CD4-positive, alpha-beta T cell treated with Interleukin-1 beta for 1 hour (primary cell): ENCODE results near the gene SIM1.

Source experiments
- DNase-seq, 2 donors: peaks; one replicate each; pipeline ENCODE4 v3.0.0-alpha.2; 2020 to 2022

Gene SIM1

DNA sequence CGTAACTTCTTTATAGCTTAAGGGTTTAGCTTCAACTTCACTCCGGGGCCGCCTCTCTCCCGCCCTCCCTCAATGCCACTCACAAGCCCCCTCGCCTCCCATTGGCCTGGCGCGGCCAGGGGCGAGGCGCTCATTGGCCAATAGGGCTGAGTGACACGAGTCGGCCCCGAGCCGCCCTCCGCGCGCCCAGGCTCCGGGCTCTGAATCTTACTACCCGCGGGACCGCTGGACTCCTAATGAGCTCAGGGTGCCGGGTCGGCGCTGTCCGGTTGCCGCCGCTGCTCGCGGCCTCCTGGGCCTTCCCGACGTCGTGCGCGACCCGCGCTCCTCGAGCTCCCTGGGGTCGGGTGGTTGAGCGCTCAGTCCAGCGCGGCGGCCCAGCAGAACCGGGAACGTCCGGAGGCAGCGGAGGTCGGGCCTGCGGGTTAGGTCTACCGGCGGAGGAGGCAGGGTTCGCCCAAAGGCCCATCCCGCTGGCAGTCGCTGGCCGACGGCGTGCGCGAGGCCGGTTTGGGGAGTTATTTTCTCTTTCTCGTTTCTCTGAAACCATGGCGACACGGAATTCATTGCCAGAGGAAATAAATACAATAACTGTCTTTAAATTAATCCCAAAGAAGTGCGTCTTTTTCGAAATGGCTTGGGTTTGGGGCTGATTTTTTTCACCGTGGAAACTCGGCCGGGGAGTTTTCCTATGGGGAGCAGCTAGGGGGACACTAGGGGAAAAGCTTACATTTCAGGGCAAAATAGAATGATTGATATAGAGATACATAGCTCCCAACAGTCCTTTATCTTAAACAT, at the start of gene SIM1:
Gene SIM1, minus strand, starts transcription at position 19 of the 798 bp plus-strand sequence. CDS start 1,453 bp downstream, outside the sequence.
- no peak for DNase-seq

GRCh38 chr6:100512203-100512862, 47.6 kb upstream of the SIM1 start:
- DNase-seq: no peak

DNA sequence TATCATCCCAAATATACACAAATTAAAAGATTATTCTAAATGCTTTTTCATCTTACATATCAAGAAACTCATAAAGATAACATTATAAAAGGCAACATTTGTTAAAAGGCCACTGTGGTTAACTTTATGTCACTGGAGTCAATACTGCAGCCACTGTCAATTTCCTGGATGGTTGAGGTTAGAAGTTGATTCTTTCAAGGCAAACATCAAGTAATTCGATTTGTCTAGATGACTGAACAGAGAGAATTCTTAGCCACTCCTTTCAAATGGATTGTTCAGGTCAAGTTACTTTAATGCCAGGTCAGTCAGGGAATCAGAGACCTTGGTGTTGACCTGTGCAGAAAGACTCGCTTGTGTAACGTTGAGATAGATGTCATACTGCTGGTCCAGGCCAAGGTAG, 44.4 kb upstream of the SIM1 start:
- no peak for DNase-seq

- DNase-seq: no peak
These were observed 41.9 kb upstream of the SIM1 start for GRCh38 chr6:100506651-100507050.

GRCh38 chr6:100504786-100505737, 40.3 kb upstream of the SIM1 start:
- DNase-seq: no peak

GRCh38 chr6:100503043-100503705, 38.5 kb upstream of the SIM1 start:
- no peak for DNase-seq

DNA sequence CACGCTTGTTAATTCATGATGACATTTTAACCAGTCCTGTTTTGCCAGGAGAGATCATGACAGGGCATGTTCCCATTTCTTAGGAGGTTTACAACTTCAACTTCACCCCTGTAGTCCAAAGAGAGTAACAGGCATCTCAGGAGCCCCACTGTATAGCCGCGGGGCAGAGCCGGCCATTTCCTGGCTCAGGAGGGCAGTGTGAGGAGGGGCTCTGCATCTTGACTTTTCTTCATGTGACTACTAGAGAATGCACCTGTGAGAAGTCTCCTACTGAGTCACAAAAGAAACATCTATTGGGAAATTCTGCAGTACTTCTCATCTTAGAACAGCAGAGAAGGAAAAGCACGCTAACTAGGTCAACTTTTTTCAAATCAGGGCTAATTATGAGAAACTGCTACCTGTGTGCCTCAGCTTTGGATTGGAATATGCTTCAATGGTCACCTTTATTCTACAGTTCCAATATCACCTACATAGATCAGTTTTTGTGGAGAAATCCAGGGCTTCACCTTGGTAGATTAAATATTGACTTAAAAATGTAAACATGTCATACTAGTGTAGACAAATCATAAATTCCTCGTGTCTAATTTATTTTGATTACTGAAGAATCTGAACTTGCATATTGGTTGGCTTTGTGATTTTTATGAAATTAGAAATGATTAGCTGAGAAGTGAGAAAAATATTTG, 28.6 kb upstream of the SIM1 start:
- no peak for DNase-seq

GRCh38 chr6:100491952-100492670, 27.4 kb upstream of the SIM1 start:
- no peak for DNase-seq

DNA sequence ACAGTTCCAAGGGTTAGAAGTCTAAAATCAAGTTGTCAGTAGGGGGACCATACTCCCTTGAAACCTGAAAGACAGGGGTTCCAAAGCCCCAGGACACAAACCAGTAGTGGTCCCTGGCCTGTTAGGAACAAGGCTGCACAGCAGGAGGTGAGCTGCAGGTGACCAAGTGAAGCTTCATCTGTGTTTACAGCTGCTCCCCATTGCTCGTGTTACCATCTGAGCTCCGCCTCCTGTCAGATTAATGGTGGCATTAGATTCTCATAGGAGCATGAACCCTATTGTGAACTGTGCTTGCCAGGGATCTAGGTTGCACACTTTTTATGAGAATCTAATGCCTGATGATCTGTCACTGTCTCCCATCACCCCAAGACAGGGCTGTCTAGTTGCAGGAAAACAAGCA, 25.3 kb upstream of the SIM1 start:
- DNase-seq: no peak

DNA sequence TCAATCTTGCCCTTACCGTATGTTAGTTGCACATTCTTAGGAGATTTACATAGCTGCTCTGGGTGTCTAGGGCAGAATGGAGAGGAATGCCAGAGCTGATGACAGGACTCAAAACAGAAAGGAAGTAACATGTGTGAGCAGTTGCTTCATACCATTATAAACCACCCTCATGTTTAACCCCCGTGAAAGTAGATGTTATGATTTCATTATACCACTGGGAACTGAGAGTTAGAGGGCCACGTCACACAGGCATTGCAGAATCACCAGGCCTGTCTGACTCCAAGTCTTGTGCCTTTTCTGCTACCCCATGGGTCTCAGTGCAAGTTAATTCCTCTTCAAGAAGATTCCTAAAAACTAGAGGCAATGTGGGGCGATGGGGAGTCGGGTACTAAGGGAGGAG, 23.5 kb upstream of the SIM1 start:
- DNase-seq: no peak

DNA sequence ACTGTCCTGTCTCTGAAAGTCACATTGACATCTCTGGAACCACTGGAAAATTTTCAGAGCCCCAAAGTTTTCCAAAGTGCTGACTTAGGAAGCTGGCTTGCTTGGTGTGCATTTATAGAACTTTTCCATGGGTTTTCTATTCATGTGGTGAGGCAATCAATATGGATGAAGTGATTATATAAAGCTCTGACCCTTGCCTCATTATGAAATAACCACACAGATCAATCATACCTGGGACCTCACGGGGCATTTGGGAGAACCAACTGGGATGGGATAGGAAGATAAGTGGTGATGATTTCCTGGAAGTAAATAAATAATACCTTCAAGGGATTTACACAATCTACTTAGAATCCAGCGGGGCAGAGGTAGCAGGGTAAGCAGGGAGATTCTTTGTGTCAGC, 22.9 kb upstream of the SIM1 start:
- DNase-seq: no peak

DNA sequence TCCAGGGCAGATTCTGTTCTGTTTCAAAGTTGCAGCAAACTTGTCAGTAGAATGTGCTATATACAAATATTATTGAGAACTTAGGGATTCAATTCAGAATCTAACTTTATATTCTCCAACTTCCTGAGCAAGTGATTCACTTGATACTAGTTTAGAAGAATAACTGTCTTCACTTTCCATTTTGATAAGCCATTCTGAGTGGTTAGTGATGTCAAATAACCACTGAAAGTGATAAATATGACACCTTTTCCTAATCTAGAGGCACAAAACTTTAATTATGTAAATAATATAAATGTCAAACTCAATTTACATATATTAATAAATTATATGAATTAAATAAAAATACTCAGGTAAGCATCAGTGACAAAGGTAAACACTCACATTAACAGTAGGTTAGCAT, 20.5 kb upstream of the SIM1 start:
- DNase-seq: no peak

DNA sequence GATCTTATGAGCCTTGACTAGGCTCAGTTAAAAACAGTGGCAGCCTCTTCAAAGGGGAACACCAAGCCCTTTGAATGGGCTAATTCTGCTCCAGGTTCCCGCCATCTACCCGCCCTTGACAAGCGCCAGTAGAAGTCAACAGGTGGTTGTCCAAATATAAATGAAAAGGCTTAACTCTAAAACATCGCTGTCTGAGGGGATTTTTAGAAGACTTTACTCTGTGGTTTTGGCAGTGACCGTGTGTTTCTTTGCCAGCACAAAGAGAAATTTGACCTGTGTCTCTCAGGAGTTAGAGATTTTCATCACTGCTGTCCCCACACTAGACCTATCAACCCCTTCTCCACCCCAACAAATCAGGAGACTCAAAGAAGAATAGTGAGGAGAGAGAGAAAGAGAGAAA, 19.8 kb upstream of the SIM1 start:
- DNase-seq: no peak

DNA sequence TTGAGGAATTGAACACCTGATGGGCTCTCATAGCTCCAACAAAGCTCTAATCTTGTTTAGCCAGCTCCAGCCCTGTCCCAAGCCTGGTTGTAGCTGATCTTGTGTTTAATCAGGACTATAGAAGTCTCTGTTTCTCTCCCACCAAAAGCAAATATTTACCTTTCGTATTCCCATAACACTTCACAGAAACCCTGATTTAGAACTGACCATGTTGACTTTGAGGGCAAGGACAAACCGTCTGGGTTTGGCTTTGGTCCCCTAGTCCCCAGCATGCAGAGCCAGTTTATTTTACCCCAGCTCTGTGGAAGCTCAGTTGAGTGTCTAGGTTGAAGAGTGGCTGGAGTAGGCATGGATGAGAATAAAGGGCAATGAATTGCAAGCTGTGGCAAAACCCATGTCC, 18.0 kb upstream of the SIM1 start:
- DNase-seq: no peak

DNA sequence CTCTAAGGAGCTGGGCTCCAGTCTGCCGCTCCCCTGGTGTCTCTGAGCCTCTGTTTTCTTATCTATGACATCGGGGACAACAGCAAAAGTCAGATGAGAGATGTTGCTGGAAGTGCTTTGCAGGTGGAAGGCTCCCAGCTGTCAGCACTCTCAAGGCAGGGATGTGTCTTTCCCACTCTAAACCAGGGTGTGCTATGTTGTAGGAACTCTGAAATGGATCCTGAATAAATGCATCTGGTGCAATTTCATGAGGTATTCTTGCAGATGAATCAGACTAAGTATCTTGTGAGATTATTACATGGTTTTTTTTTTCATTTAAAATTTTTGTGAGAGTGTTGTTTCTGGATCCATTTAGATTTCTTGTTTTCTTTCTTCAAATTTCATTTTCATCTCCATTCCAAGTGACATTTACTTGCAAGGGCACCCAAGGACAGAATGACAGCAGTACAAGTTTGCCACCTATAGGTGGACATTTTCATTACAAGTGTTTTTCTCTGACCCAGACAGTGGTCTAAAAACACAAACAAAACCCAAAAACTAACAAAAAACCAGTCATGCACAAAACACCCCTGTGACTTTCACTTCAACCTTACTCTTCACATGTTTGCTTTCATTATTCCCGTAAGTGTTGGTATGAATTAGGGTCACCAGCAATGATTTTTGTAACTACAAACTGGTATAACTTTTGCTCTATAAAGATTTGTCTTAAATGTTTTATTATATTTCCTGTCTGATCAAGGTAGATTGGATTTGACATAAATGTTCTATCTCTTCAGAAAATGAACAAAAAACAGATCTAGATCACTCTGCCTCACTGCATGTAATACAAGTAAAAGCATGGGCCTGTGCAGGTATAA, 14.7 kb upstream of the SIM1 start:
- DNase-seq: peak in 1 of 2 donors; percentile 22

DNA sequence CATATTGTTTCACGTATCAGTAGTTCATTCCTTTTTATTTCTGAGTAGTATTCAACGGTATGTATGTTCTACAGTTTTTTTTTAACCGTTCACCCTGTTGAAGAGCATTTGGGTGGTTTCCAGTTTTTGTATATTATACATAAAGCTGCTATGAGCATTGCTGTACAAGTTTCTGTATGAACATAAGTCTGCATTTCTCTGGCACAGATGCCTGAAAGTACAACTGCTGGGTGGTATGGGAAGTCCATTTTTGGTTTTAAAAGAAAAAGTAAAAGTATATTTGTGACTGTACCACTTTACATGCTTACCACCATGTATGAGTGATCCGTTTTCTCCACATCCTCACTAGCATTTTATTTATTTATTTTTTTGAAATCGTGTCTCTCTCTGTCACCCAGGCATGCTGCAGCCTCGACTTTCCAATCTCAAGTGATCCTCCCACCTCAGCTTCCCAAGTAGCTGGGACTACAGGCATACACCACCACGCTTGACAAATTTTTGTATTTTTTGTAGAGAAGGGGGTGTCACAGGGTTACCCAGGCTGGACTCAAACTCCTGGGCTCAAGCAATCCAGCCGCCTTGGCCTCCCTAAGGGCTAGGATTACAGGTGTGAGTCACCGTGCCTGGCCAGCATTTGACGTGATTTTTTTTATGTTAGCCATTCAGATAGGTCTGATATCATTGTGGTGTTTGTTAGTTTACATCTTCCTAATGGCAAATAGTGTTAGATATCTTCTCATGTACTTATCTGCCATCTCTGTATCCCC, 11.0 kb upstream of the SIM1 start:
- no peak for DNase-seq

DNA sequence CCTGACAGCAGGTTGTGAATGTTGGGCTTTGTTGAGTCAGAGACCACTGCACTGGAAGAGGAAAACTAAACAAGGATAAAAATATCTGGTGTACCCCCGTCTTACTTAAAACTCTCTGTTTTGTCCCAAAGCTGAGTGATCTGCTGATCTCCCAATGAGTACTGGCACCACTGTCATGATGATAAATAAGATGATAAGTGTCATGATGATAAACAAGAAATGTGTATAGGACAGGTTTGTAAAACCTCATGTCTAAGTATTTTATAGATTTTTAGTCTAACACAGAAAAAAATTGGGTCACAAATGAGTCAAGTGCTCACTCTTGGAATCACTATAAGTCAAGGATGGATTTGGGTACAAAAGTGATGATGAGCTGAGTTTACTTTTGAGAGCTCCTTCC, 8.5 kb upstream of the SIM1 start:
- DNase-seq: no peak

DNA sequence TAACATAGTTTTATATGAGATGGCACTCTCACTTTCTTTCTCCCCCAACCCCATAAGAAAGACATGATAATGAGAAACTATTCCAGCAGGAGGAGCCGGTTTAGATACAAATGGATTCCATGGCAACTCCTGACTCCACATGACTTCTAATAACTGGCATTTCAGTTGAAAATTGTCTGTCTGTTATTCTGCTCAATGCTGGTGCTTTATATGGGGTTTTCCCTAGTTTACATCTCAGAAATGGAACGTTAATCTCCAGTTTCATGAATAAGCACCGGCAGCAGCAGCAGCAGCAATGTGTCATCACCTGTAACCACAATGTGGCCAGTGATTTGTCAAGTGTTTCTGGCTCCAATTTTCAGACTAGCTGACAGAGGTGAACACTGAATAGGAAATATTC, 8.0 kb upstream of the SIM1 start:
- no peak for DNase-seq

DNA sequence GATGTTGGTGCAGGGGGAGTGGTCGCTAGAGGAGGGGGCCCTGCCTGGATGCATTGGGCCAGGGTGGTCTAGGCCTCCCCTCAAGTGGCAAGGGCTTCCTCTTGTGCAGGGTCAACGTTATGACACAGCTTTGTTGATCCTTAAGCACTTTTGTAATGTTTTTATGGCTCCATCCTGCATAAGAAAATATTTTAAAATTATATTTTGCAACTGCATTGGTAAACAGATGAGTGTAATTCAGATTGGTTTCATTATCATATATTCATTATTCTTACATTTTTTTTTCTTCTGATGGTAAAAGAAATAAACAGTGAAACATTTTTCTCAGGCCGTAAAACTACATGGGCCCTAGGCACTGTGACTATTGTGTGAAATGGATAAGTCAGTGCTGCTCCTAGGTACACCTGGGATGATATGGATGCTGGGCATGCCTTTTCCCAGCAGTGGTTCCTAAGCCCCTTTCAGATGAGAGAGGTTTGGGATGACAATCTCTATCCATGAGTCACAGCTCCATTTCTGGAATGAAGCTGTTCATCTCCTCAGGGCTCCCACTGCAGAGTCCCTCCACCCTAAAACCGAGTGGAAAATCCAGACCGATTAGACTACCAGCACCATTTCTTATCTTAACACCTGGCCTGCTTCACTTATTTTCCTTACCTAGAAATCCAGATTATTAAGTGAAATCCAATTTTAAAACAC, 5.8 kb upstream of the SIM1 start:
- no peak for DNase-seq
